Gastrocnemius medialis (tissue), 4 donors: ENCODE results near the gene RUNX1. TPM values are rescaled to one million over a fixed set of nuclear protein-coding genes. Genes with fewer than 3 reads are reported as not detected.

Source experiments
- ATAC-seq, 2 donors: fragments of 150-250 bp; one replicate each; pipeline ENCODE4 v1.9.1; 2016
- DNase-seq, 2 donors: peaks; one replicate each; pipeline ENCODE4 v3.0.0-alpha.2; 2019
- H3K27ac ChIP-seq, 4 donors: fragments of 200-600 bp; sonication (generic); 1 replicate in 1 of 4; 2 replicates in 3 of 4; pipeline ENCODE4 v1.5.1; 2016 to 2018; ENCODE audit warnings: mild to moderate bottlenecking in 2 of 4, moderate library complexity in 1 of 4
- H3K27me3 ChIP-seq, 3 donors: fragments of 200-600 bp; sonication (generic) in 2 of 3; 1 replicate in 1 of 3; 2 replicates in 2 of 3; pipeline versions ENCODE4 v1.5.1 to v1.6.0; 2016 to 2019; ENCODE audit warnings: mild to moderate bottlenecking in 1 of 3, moderate library complexity in 1 of 3
- H3K36me3 ChIP-seq, 2 donors: fragments of 200-600 bp; sonication (generic) in 1 of 2; one replicate each; pipeline ENCODE4 v1.5.1; 2017 to 2018
- H3K4me1 ChIP-seq, 2 donors: fragments of 200-600 bp; sonication (generic) in 1 of 2; one replicate each; pipeline ENCODE4 v1.5.1; 2016 to 2017; ENCODE audit warnings: mild to moderate bottlenecking in 2 of 2
- H3K4me3 ChIP-seq, 4 donors: fragments of 200-600 bp; sonication (generic) in 3 of 4; 1 replicate in 1 of 4; 2 replicates in 3 of 4; pipeline ENCODE4 v1.5.1; 2016 to 2019; ENCODE audit warnings: mild to moderate bottlenecking in 2 of 4
- H3K9me3 ChIP-seq, 3 donors: fragments of 200-600 bp; sonication (generic) in 2 of 3; 1 replicate in 1 of 3; 2 replicates in 2 of 3; pipeline ENCODE4 v1.5.1; 2016 to 2019
- POLR2A ChIP-seq, 2 donors: fragments of 450-650 bp; IDR thresholded peaks; one replicate each; pipeline ENCODE4 v1.6.1; 2017; ENCODE audit warnings: antibody characterized with exemption in 2 of 2, mild to moderate bottlenecking in 2 of 2, moderate library complexity in 2 of 2
- in situ Hi-C, 4 donors: fragments of 200-750 bp; cut with MboI; loops; one replicate each; pipeline versions ENCODE4 v1.15.0 to v1.8.0; 2017; ENCODE audit warnings: low sequenced_read_pairs in 4 of 4
- intact Hi-C: fragments of 100-400 bp; cut with DNase I; formaldehyde crosslinking; loops from one replicate; pipeline ENCODE4 v1.15.1; 2023; ENCODE audit warnings: low total_unique reads
- total RNA-seq, 4 donors: library from RNA; depleted of rRNA; stranded (reverse); fragments of >200 nt; gene quantifications; one replicate each; pipeline versions ENCODE4 v1.1.0 to v1.2.3, GENCODE V29; 2016
- TF ChIP-seq, protein P1 (sequence below), 5 experiments: fragments of 450-650 bp in 3 of 5; fragments of 200-600 bp in 2 of 5; sonication (generic) in 2 of 5; IDR thresholded peaks in 4 of 5; conservative IDR thresholded peaks in 1 of 5; 1 replicate in 4 of 5; 2 replicates in 1 of 5; pipeline ENCODE4 v1.5.1; 2016 to 2019; ENCODE audit warnings: antibody characterized with exemption in 5 of 5, mild to moderate bottlenecking in 3 of 5, moderate library complexity in 3 of 5

Gene RUNX1
- total RNA-seq, 4 donors from 2014 or later, result 8.0 to 20.9 (median 10.6) TPM

DNA sequence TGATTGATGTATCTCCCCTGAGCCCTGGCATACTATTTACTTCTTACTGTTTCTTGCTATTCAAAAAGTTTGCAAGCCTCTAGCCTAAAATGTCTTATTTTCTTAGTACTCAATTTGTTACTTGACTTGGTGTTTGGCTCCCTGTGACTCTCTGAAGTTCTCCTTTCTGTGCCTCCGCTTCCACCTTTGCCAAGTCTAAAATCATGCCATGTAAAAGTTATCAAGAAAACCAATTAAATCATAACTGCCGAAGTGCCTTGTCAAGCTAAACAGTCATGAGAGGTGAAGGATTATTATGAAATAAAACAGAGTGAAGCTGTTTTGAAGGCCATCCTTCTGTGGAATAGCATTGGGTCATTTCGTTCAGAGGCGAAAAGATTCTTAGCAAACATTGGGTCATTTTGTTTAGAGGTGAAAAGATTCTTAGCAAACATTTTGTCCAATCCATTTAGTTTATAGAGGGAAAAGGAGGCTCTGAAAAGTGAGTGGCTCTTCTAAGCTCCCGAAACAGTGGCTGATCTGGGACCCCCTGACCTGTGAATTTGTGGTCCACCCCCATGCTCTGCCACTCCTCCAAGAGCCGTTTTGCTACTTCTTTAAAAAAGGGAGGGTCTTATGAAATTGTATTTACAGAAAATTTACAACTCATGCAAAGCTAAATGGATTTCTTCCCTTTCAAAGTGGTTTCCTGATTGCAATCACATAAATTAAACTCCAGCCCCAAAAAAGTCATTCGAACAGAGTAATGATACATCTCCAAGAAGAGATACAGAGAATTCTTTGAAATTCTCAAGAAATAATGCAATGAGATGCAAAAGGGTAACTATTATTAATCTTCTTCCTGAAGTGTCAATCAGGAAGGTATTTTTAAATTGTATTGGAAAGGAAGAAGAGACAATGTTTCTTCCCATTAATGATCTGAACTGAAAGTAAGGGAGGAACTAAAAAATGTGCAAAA, 141.4 kb downstream of the RUNX1 start:
- DNase-seq, result no peak
- H3K4me3 ChIP-seq, result no peak overlapping the region
- no peak for TF ChIP-seq POLR2A (IDR thresholded peaks at IDR 0.05)
- TF ChIP-seq, protein P1, sequence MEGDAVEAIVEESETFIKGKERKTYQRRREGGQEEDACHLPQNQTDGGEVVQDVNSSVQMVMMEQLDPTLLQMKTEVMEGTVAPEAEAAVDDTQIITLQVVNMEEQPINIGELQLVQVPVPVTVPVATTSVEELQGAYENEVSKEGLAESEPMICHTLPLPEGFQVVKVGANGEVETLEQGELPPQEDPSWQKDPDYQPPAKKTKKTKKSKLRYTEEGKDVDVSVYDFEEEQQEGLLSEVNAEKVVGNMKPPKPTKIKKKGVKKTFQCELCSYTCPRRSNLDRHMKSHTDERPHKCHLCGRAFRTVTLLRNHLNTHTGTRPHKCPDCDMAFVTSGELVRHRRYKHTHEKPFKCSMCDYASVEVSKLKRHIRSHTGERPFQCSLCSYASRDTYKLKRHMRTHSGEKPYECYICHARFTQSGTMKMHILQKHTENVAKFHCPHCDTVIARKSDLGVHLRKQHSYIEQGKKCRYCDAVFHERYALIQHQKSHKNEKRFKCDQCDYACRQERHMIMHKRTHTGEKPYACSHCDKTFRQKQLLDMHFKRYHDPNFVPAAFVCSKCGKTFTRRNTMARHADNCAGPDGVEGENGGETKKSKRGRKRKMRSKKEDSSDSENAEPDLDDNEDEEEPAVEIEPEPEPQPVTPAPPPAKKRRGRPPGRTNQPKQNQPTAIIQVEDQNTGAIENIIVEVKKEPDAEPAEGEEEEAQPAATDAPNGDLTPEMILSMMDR (IDR thresholded peaks at IDR 0.05 in 4 of 5, conservative IDR thresholded peaks at IDR 0.05 in 1 of 5), result no peak
- ATAC-seq, result no peak
- H3K9me3 ChIP-seq, result no peaks in the 10 kb centered on the region
- intact Hi-C loops, result no loop called here
- in situ Hi-C loops, result loop anchor here in 2 of 4 donors (10.0 to 25.0 kb wide), 3 partner anchors 497 to 905 kb away; no protein-coding TSS in a partner anchor
- no peak overlapping the region for H3K27ac ChIP-seq
- H3K27me3 ChIP-seq, result no peaks in the 10 kb centered on the region
- H3K4me1 ChIP-seq, result no peaks in the 10 kb centered on the region
- no peaks in the 10 kb centered on the region for H3K36me3 ChIP-seq

DNA sequence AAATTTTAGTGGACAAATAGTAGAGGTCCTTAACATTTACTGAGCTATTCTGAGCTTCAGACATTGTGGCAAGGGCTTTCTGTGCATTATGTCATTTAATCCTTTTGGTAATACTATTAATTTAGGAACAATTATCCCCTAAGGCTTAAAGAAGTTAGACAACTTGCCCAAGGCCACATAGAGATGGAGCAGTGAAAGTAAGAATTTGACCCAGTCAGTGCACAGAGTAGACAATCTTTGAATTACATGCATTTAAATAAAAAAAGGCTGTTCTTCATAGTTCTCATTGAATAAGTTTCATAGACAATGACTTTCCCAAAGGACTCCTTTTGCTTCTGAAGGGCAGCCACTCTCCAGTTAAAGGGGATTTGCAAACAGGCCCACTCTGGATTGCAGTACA, 142.7 kb downstream of the RUNX1 start:
- Histone ChIP-seq H3K27ac (no peak overlapping the region), H3K36me3 (no peaks in the 10 kb centered on the region), H3K4me1 (no peaks in the 10 kb centered on the region), H3K27me3 (no peaks in the 10 kb centered on the region), H3K4me3 (no peak overlapping the region), H3K9me3 (no peaks in the 10 kb centered on the region)
- TF ChIP-seq, protein P1 (IDR thresholded peaks at IDR 0.05 in 4 of 5, conservative IDR thresholded peaks at IDR 0.05 in 1 of 5), result no peak
- TF ChIP-seq POLR2A (IDR thresholded peaks at IDR 0.05), result no peak
- ATAC-seq (no peak), DNase-seq (no peak)
- in situ Hi-C loops, result loop anchor here in 2 of 4 donors (10.0 to 25.0 kb wide), 3 partner anchors 498 to 906 kb away; no protein-coding TSS in a partner anchor
- intact Hi-C loops, result no loop called here

DNA sequence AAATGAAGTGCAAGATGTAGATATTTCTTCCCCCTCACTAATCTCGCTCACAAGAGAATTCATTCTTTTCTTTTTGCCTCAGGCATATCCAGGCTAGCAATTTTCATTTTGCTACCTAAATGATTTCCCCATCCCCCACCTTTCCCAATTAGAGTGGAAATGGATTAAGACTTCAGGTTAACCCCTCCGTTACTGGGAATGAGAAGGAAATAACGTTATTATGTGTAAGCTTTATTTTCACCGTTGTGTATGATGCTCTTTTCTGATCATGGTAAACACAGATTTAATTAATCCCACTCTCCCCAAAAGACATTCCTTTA, 143.9 kb downstream of the RUNX1 start:
- H3K9me3 ChIP-seq, result no peaks in the 10 kb centered on the region
- no peak overlapping the region for H3K27ac ChIP-seq
- in situ Hi-C loops, result loop anchor here in 2 of 4 donors (10.0 to 25.0 kb wide), 3 partner anchors 500 to 907 kb away; no protein-coding TSS in a partner anchor
- H3K36me3 ChIP-seq, result no peaks in the 10 kb centered on the region
- DNase-seq (no peak), ATAC-seq (no peak)
- TF ChIP-seq, protein P1 (IDR thresholded peaks at IDR 0.05 in 4 of 5, conservative IDR thresholded peaks at IDR 0.05 in 1 of 5), result no peak
- TF ChIP-seq POLR2A (IDR thresholded peaks at IDR 0.05), result no peak
- no peaks in the 10 kb centered on the region for H3K4me1 ChIP-seq
- H3K27me3 ChIP-seq, result no peaks in the 10 kb centered on the region
- intact Hi-C loops, result no loop called here
- no peak overlapping the region for H3K4me3 ChIP-seq

DNA sequence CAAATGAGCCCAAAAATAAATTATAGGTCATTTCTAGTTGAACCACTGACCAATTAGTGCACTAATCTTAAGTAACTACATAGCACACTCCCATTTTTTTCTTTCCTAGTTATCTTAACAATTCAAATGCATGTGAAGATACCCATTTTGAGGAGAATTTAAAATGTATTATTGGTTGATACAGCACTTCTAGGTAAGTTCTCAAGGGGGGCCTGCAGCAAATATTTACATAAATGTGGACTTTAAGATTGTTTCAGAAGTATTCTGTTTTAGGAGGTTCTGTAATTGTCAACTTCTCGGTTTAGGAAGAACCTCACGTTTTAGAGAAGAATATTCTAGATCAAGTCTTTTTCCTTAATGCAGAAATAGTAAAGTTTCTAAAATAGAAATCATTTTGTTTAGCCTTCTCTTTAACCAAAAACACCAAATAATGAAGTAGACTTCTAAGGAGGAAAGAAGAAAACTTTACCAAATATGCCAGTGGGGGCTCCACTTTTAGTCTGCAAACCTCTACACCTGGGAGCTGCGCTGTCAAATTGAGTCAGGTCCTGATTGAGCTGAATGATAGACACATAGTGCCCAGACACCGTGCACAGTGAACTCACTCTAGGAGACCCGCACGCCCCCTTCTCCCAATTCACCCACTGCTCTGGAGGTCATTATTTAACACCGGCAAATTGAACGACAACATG, 144.4 kb downstream of the RUNX1 start:
- H3K4me1 ChIP-seq, result no peaks in the 10 kb centered on the region
- no peak overlapping the region for H3K4me3 ChIP-seq
- intact Hi-C loops (no loop called here), in situ Hi-C loops (loop anchor here in 2 of 4 donors (10.0 to 25.0 kb wide), 3 partner anchors 500 to 908 kb away; no protein-coding TSS in a partner anchor)
- no peak overlapping the region for H3K27ac ChIP-seq
- H3K36me3 ChIP-seq, result no peaks in the 10 kb centered on the region
- no peak for ATAC-seq
- no peak for DNase-seq
- TF ChIP-seq POLR2A (IDR thresholded peaks at IDR 0.05), result no peak
- TF ChIP-seq, protein P1 (IDR thresholded peaks at IDR 0.05 in 4 of 5, conservative IDR thresholded peaks at IDR 0.05 in 1 of 5), result no peak
- no peaks in the 10 kb centered on the region for H3K9me3 ChIP-seq
- no peaks in the 10 kb centered on the region for H3K27me3 ChIP-seq
